GM18511 (cell line): ENCODE measurements around the gene REELD1.

Experiments used
- ATAC-seq: cut with Tn5 transposase; IDR thresholded peaks from one replicate; pipeline ENCODE4 v1.9.1; 2021; ENCODE audit warnings: mild to moderate bottlenecking, moderate library complexity; ENCODE audit not compliant: unreplicated experiment

The REELD1 gene

GRCh38 chr4:146224326-146224966, 10.1 kb downstream of the REELD1 start:
- no peak for ATAC-seq

- no peak for ATAC-seq
Observed at GRCh38 chr4:146229406-146229805, 15.1 kb downstream of the REELD1 start.

DNA sequence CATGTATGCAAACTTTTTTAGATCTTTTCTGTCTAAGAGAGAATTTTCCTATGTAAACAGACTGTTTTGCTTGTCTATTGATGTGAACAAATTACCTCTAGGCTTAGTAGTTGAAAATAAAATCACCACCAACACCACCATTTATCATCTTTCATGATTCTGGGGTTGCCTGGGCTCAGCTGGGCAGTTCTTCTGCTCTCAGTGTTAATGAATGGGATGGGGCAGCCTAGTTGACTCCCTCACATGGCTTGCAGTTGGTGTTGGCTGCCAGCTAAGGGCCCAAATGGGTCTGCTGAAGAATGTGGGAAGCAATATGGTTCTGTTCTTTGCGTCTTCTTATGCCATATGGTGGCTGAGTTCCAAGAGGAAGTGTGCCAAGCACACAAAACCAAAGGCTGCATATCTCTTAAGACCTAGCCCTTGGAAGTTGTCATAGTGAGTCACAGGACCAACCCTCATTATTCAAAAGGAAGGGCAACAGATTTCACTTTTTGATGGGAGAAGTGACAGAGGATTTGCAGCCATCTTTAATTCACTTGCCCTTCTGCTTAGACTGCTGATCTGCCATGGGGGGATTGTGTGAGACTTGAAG, 17.9 kb downstream of the REELD1 start:
- no peak for ATAC-seq

- no peak for ATAC-seq
Observed at GRCh38 chr4:146235654-146236177, 21.4 kb downstream of the REELD1 start.

DNA sequence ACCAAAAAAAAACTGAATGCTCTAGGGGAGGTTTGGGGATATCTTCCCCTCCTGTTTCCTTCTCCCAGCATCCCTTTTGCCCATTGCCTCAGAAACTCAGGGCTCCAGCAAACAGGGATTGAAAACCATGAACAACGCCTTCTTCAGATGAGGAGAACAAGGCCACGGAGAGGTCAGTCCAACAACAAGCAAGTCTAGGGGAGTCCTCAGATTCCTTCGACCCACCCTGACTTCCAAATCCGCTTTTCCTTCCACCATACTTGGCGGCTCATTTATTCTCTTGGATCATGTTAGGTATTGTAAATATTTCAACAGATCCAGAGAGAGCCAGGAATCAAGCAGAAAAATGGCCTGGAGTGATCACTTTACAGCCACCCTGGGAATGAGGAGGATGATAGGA, 21.9 kb downstream of the REELD1 start:
- no peak for ATAC-seq

DNA sequence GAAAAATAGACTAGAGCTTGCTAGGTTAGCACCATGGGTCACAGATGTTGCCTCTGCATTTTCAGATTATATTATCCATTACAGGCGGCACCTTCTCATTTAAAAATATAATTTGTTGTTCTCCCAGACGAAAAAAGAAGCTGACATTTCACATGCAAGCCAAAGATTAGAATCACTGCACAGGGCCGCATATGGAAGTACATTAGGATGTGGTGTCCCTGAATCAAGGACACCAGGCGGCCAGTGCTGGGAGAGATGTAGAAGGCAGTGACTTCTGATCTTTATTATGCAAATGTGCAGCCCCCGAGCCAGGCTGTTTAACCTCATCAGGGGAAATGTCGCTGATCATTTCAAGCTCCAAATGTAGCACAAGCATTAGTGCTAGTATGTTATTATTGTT, 22.8 kb downstream of the REELD1 start:
- ATAC-seq = no peak

- no peak for ATAC-seq
Observed at GRCh38 chr4:146238107-146238506, 23.8 kb downstream of the REELD1 start.

GRCh38 chr4:146243141-146243882, 29.0 kb downstream of the REELD1 start:
- ATAC-seq = peak; percentile 79

DNA sequence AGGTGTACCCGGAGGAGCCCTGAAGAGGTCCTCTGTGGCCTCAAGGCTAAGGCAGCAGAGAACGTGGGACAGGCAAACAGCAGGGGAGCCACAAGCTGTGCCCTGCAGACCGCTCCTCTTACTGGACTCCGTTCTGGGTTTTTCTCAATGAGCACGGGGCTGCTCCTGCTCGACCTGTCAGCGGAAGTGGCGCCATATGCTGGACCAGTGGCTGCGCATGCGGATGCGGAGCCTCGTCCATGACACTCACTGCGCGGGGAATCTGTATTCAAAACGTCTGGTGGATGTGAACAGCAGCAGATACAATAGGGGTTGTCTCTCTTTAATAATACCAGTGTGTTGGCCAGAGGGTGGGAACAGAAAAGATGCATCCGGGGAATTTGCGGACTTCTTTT, 29.5 kb downstream of the REELD1 start:
- ATAC-seq = no peak

GRCh38 chr4:146244496-146244895, 30.2 kb downstream of the REELD1 start:
- ATAC-seq = no peak

DNA sequence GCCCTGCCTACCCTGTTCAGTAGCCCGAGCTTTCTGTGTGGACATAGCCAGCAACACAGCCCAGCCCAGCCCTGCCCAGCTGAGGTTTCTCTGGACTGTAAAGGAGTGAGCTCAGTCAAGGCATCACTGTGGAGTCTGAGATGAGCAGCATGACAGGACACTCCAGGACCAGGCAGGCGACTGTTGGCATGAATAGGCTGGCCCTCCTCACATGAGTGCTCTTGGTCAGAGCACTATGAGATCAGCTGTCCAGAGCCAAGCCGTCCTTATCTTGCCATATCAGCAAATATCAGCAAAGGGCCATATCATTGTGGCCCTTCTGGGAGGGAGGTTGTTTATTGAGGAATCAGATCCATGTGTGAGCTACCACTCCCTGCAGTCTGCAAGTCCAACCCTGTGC, 30.9 kb downstream of the REELD1 start:
- ATAC-seq = no peak

DNA sequence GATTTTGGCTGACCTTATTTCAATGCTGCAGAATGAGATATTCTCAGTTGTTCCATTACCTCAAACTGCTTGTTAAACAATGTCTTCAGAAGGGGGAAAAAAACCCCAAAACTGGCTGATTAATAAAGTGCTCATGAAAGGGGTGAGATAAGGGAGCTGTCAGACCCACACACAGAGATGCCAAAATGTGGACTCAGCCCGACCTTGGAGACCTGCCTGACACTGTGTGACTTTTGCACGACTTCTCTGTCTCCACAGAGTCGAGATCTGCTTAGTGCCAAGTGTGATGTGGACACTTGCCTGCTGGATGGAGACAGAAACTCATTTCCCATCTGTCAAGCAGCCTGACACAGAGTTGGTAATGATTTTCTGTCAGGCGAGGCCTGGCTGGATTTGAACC, 31.5 kb downstream of the REELD1 start:
- no peak for ATAC-seq

DNA sequence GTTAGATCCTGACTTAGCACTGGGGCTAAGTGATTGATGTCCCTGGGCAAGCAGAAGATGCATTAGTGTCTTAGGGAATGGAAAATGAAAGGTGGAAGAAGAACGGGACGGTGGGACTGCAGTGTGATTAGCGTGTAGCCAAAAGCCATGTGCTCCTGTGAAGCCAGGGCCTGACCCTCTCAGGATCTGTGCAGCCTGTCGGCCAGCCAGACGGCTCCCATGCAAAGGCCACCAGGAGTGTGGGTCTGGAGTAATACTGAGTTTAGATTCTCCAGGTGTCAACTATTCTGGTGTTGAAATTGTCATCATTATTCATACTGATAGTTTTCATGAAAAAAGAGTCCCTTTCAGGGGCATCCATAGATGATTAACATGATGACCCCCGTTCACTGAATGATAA, 32.0 kb downstream of the REELD1 start:
- no peak for ATAC-seq

- no peak for ATAC-seq
Observed at GRCh38 chr4:146247356-146247755, 33.0 kb downstream of the REELD1 start.

- ATAC-seq = no peak
Observed at GRCh38 chr4:146252969-146253611, 38.8 kb downstream of the REELD1 start.

DNA sequence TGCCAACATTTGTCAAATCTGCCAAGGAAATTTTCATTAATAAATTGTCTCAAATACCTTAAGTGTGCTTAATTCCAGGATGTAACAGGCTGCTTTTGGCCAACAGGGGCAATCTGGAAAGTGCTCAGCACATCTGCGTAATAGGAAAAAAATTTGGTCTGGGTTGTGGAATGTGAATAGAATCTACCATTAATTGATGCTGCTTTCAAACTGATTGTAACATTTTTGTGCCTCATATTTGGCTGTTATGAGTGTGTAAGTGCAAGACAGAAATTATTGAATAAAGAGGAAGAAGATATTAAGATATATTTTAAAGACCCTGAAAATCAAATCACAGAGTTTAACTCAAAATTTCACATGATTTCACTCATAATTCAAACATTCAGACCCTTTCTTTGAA, 41.1 kb downstream of the REELD1 start:
- ATAC-seq = no peak

DNA sequence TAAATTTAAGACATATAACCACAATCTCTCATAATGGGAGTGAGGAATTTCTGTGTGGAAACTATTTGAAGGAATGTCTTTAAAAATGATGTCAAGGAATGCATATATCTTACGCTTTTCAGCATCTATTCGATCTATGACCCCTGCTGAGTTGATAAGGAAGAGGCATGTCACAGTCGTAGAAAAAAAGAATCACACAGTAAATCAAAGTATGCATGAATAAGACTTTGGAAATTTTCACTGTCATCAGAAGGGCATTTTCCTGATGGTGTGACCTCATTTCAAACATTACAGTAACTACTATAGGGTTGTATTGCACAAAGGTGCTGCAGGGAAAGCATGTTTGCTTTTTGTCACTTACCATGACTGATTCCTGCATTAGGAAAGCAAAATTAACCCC, 41.5 kb downstream of the REELD1 start:
- no peak for ATAC-seq

DNA sequence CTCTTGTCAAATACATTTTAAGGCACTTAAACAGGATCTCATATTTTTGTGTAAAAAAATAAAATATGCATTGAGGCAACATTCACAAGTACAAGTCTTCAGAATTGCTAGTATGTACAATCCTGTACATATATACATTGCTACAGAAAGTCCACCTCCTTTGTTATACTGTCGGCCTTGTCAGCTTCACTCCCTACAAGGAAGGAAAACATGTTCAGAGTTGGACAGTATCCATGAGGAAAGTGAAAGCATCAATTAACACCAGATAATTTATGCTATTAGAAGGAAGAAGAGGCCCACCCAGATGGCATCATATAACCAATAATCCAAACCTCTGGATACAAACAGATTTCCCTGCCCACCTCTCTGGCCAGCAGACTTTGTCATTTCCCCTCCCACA, 42.0 kb downstream of the REELD1 start:
- no peak for ATAC-seq

- ATAC-seq = no peak
Observed at GRCh38 chr4:146257511-146257910, 43.2 kb downstream of the REELD1 start.

- no peak for ATAC-seq
Observed at GRCh38 chr4:146260521-146260920, 46.2 kb downstream of the REELD1 start.

- no peak for ATAC-seq
Observed at GRCh38 chr4:146261041-146261440, 46.7 kb downstream of the REELD1 start.

DNA sequence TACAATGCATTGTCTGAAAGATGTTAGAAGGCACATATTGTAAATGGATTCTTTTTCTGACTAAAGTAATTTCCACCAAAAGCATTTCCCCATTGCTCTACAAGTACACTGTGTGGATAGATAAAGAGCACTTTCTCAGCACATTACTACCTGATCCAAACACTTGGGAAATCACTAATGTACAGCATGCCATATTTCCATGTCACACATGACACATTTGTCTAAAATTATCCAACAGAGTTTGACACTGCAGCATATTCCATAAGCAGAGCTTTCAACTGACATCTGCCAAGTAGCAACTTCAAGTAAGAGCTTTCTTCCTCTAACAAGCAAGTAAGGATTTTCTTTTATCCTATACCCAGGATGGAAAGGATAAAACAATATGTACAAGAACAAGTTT, 49.5 kb downstream of the REELD1 start:
- no peak for ATAC-seq
